CD8-positive, alpha-beta memory T cell (primary cell): Measurements from ENCODE around the gene CCDC7. TPM values are rescaled to one million over a fixed set of nuclear protein-coding genes. Genes with fewer than 3 reads are reported as not detected.
"Not testable (repeated sequence)": the region's sequence is repeated elsewhere in the genome, so short reads cannot be mapped to it uniquely, and the experiment has no call there.

Experiments
- CTCF ChIA-PET: fragments of 350-600 bp; sonication (Branson Sonifier 250); formaldehyde crosslinking; loops from one replicate; lab custom pipeline; 2021; ENCODE audit warnings: antibody characterized with exemption; lab: Charles Lee
- POLR2A ChIA-PET: fragments of 350-600 bp; sonication (Branson Sonifier 250); formaldehyde crosslinking; loops from one replicate; lab custom pipeline; 2021; ENCODE audit warnings: antibody characterized with exemption; lab: Charles Lee
- DNase-seq, 5 donors: peaks; one replicate each; pipeline versions ENCODE4 v3.0.0 to v3.0.0-alpha.2; 2020 to 2022; ENCODE audit warnings: mixed read lengths in 1 of 5
- H3K27ac ChIP-seq: one replicate; pipeline ENCODE4 v1.7.0; 2013; ENCODE audit warnings: low read depth, mild to moderate bottlenecking, low read length, moderate library complexity
- H3K27me3 ChIP-seq: 2 replicates; pipeline ENCODE4 v1.7.0; 2013; ENCODE audit warnings: low read length, mild to moderate bottlenecking; ENCODE audit not compliant: insufficient read depth, poor library complexity, severe bottlenecking
- H3K36me3 ChIP-seq: 2 replicates; pipeline ENCODE4 v1.7.0; 2013; ENCODE audit warnings: mild to moderate bottlenecking, low read length, moderate library complexity; ENCODE audit not compliant: insufficient read depth
- H3K4me1 ChIP-seq: 2 replicates; pipeline ENCODE4 v1.7.0; 2013; ENCODE audit warnings: mild to moderate bottlenecking, low read length, moderate library complexity; ENCODE audit not compliant: insufficient read depth
- H3K4me3 ChIP-seq: 2 replicates; pipeline ENCODE4 v1.7.0; 2013; ENCODE audit warnings: mild to moderate bottlenecking, low read length
- H3K9me3 ChIP-seq: 2 replicates; pipeline ENCODE4 v1.7.0; 2013; ENCODE audit warnings: mild to moderate bottlenecking, low read length
- H3K27ac Mint-ChIP-seq, 8 donors: one replicate each; pipeline ENCODE4 v1.8.0; 2020 to 2021; ENCODE audit warnings: mixed read lengths in 8 of 8, mild to moderate bottlenecking in 6 of 8, inconsistent platforms in 3 of 8, moderate library complexity in 3 of 8
- H3K27me3 Mint-ChIP-seq, 2 donors: one replicate each; pipeline ENCODE4 v1.8.0; 2020 to 2021; ENCODE audit warnings: mixed read lengths in 2 of 2, mild to moderate bottlenecking in 1 of 2, moderate library complexity in 1 of 2
- H3K36me3 Mint-ChIP-seq, 3 donors: one replicate each; pipeline ENCODE4 v1.8.0; 2020 to 2021; ENCODE audit warnings: mixed read lengths in 3 of 3, inconsistent platforms in 1 of 3, mild to moderate bottlenecking in 1 of 3
- H3K4me1 Mint-ChIP-seq, 3 donors: one replicate each; pipeline ENCODE4 v1.8.0; 2020 to 2021; ENCODE audit warnings: mixed read lengths in 3 of 3, inconsistent platforms in 1 of 3, mild to moderate bottlenecking in 1 of 3
- H3K4me3 Mint-ChIP-seq, 7 donors: one replicate each; pipeline ENCODE4 v1.8.0; 2020 to 2021; ENCODE audit warnings: mixed read lengths in 7 of 7, mild to moderate bottlenecking in 6 of 7, moderate library complexity in 4 of 7, inconsistent platforms in 2 of 7
- H3K9me3 Mint-ChIP-seq, 5 donors: one replicate each; pipeline ENCODE4 v1.8.0; 2020 to 2022; ENCODE audit warnings: mixed read lengths in 5 of 5, mild to moderate bottlenecking in 3 of 5, moderate library complexity in 2 of 5, inconsistent platforms in 1 of 5
- polyA plus RNA-seq: library from polyadenylated mRNA; unstranded; fragments of 300-500 nt; fragmentation: Illumina TruSeq; gene quantifications from one replicate; pipeline ENCODE4 v1.2.3, GENCODE V29; 2021
- total RNA-seq, 2 experiments: library from RNA; stranded (reverse); gene quantifications; one replicate each; pipeline ENCODE4 v1.2.3, GENCODE V29; 2021

CCDC7 gene
- total and polyA plus RNA-seq, 3 experiments from 2014 or later = 11.6 to 12.2 (median 12.1) TPM

DNA sequence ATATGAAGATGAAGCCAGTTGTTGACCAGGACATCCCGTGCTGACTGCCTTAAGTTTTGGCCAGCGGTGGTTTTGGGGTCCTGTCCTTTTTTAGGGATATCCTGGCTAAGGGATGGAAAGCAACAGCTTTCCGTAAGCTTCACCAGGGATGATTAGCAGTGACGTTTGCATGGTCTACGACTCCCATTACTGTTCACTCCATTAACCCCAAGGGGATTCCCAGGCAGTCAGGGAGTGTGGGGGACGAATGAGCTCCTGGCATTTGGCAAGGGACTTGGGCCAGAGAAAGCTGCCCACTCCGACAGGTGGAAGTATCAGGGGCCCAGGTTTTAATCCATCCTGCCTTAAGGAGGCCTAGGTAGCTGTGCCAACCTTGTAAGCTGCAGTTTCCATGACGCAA is 445.3 kb downstream of the CCDC7 start:
- ChIA-PET POLR2A (no interaction called here), CTCF (no interaction called here)
- Mint-ChIP-seq H3K27me3 (no peaks in the 10 kb centered on the region), H3K4me1 (peaks cover 13 to 19% (median 17%) of the 10 kb centered on the region in 3 donors), H3K4me3 (no peak overlapping the region), H3K36me3 (peaks cover under 1 to 11% (median 6%) of the 10 kb centered on the region in 3 donors), H3K27ac (no peak overlapping the region), H3K9me3 (no peaks in the 10 kb centered on the region)
- Histone ChIP-seq H3K27ac (no peak overlapping the region), H3K9me3 (no peaks in the 10 kb centered on the region), H3K27me3 (no peaks in the 10 kb centered on the region), H3K4me1 (no peaks in the 10 kb centered on the region), H3K4me3 (no peak overlapping the region), H3K36me3 (no peaks in the 10 kb centered on the region)
- DNase-seq = no peak

DNA sequence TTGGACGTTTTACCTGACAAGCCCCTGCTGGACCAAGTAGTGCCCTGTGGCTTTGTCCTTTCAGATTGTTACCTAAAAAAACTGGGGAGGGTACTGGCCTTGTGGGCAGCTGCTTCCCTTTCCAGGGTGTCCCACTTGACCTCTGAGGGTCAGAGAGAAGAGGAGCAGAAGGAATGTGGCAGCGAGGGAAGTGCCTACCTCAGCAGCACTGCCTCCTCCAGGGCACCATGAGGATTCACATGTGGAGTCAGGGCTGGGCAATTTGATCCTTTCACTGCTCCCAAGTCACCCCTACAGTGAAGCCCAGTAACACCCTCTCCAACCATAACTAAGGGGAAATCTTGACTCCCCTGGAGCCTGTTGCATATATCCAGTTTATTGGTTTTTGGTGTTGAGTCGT is 447.5 kb downstream of the CCDC7 start:
- H3K9me3 ChIP-seq = no peaks in the 10 kb centered on the region
- H3K9me3 Mint-ChIP-seq = no peaks in the 10 kb centered on the region
- H3K4me1 Mint-ChIP-seq = peaks cover 13 to 19% (median 17%) of the 10 kb centered on the region in 3 donors
- H3K27ac Mint-ChIP-seq = no peak overlapping the region
- no peak overlapping the region for H3K27ac ChIP-seq
- no peaks in the 10 kb centered on the region for H3K27me3 ChIP-seq
- H3K36me3 ChIP-seq = peaks cover 4% of the 10 kb centered on the region
- no peak for DNase-seq
- POLR2A ChIA-PET = no interaction called here
- no peaks in the 10 kb centered on the region for H3K27me3 Mint-ChIP-seq
- CTCF ChIA-PET = no interaction called here
- H3K4me1 ChIP-seq = no peaks in the 10 kb centered on the region
- H3K4me3 ChIP-seq = no peak overlapping the region
- no peak overlapping the region for H3K4me3 Mint-ChIP-seq
- H3K36me3 Mint-ChIP-seq = peaks cover 9 to 28% (median 19%) of the 10 kb centered on the region in 3 donors

DNA sequence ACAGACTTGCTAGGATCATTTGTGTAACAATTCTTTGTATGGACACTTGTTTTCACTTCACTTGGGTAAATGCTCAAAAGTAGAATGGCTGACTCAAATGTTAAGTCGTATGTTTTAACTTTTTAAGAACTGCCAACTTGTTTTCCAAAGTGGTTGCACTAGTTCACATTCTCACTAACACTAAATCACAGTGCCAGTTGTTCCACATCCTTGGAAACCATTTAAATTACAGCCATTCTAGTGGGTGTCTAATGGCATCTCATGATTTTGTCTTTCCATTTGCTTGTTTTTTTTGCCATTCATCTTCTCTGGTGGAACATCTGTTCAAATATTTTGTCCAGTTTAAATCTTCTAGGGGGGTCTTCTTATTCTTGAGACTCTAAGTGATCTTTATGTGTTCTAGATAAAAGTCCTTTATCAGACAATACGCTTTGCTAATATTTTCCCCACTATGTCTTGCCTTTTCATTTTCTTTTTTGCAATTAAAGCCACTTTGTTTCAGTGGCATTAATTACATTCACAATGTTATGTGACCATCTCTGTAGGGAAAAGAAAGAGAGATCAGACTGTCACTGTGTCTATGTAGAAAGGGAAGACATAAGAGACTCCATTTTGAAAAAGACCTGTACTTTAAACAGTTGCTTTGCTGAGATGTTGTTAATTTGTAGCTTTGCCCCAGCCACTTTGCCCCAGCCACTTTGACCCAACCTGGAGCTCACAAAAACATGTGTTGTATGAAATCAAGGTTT is 448.1 kb downstream of the CCDC7 start:
- CTCF ChIA-PET = no interaction called here
- DNase-seq = no peak
- Mint-ChIP-seq H3K36me3 (peaks cover 9 to 30% (median 19%) of the 10 kb centered on the region in 3 donors), H3K4me1 (peaks cover 11 to 19% (median 17%) of the 10 kb centered on the region in 3 donors), H3K4me3 (no peak overlapping the region), H3K27me3 (no peaks in the 10 kb centered on the region), H3K27ac (peak overlapping the region in 1 of 8 donors; percentile 17), H3K9me3 (no peaks in the 10 kb centered on the region)
- POLR2A ChIA-PET = no interaction called here
- no peaks in the 10 kb centered on the region for H3K4me1 ChIP-seq
- no peaks in the 10 kb centered on the region for H3K27me3 ChIP-seq
- no peaks in the 10 kb centered on the region for H3K9me3 ChIP-seq
- H3K36me3 ChIP-seq = peaks cover 5% of the 10 kb centered on the region
- H3K27ac ChIP-seq = no peak overlapping the region
- H3K4me3 ChIP-seq = no peak overlapping the region

DNA sequence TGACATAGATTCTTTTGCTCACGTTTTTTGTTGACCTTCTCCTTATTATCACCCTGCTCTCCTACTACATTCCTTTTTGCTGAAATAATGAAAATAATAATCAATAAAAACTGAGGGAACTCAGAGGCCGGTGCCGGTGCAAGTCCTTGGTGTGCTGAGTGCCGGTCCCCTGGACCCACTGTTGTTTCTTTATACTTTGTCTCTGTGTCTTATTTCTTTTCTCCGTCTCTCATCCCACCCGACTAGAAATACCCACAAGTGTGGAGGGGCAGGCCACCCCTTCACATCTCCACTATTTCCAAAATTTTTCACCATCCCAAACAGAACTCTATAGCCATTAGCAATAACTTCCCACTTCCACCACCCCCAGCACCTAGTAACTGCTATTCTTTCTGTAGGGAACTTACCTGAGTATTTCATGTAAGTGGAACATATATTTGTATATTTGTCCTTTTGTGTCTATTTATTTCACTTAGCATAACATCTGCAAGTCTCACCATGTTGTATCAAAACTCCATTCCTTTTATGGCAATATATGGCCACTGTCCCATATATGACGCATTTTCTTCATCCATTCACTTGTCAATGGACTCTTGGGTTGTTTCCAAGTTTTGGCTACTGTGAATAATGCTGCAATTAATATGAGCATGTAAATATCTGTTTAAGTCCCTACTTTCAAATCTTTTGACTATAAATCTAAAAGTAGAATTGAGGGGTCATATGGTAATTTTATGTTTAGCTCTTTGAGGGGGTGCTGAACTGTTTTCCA is 449.4 kb downstream of the CCDC7 start:
- H3K27me3 Mint-ChIP-seq, H3K36me3 ChIP-seq, H3K4me1 Mint-ChIP-seq, H3K9me3 ChIP-seq, H3K4me1 ChIP-seq, H3K27ac ChIP-seq, H3K27me3 ChIP-seq, H3K4me3 Mint-ChIP-seq, CTCF ChIA-PET, POLR2A ChIA-PET, H3K4me3 ChIP-seq, DNase-seq, H3K9me3 Mint-ChIP-seq: not testable (repeated sequence)
- Mint-ChIP-seq H3K36me3 (peaks cover 9 to 38% (median 19%) of the 10 kb centered on the region in 3 donors), H3K27ac (peak overlapping the region in 1 of 8 donors; percentile 80)

DNA sequence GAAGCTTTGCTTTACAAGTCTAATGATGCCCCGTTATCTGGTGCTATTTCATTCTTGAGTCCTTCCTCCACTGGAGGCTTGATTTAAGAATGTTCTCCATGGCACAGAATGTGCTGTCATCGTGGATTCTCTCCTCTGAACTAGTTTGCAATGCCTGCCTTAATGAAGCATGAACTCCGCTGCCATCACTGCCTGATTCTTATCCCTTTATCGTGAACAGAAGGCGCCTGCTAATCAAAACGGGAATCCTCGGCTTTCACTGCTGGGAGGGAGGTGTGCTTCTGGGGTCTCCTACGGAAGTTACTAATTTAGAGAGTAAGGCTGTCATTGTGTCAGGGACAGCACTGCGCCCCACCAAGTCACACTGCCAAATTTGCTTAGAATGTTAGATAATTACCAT is 455.9 kb downstream of the CCDC7 start:
- Histone ChIP-seq H3K36me3 (peaks cover 5% of the 10 kb centered on the region), H3K4me3 (no peak overlapping the region), H3K27me3 (no peaks in the 10 kb centered on the region), H3K4me1 (no peaks in the 10 kb centered on the region), H3K9me3 (no peaks in the 10 kb centered on the region), H3K27ac (no peak overlapping the region)
- DNase-seq = no peak
- Mint-ChIP-seq H3K9me3 (no peaks in the 10 kb centered on the region), H3K4me1 (peaks cover 4 to 9% (median 9%) of the 10 kb centered on the region in 3 donors), H3K27me3 (no peaks in the 10 kb centered on the region), H3K36me3 (peaks cover 7 to 61% (median 30%) of the 10 kb centered on the region in 3 donors), H3K4me3 (no peak overlapping the region), H3K27ac (no peak overlapping the region)
- ChIA-PET CTCF (no interaction called here), POLR2A (no interaction called here)

DNA sequence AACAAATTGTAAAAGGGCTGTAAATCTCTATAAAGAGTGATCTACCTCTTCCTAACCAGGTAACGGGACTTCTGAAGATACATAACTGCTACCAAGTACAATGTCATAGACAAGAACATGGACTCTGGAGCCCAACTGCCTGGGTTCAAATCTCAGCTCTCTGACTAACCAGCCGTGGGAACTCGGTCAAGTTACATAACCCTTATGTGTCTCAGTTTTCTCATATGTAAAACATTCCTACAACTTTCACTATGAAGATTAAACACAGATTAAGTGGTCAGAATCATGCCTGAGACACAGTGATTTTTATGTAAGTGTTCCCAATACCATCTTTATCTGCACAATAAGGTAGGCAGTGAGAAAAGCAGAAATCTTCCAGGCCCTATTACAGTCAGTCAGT is 459.5 kb downstream of the CCDC7 start:
- H3K9me3 ChIP-seq = no peaks in the 10 kb centered on the region
- peak overlapping the region in 4 of 8 donors; percentile 7 to 48 (median 36) for H3K27ac Mint-ChIP-seq
- no peak overlapping the region for H3K4me3 Mint-ChIP-seq
- H3K36me3 Mint-ChIP-seq = peaks cover 7 to 68% (median 37%) of the 10 kb centered on the region in 3 donors
- H3K4me1 Mint-ChIP-seq = peaks cover 9 to 13% (median 11%) of the 10 kb centered on the region in 3 donors
- ChIA-PET POLR2A (no interaction called here), CTCF (no interaction called here)
- H3K4me3 ChIP-seq = no peak overlapping the region
- no peak for DNase-seq
- no peaks in the 10 kb centered on the region for H3K27me3 ChIP-seq
- H3K36me3 ChIP-seq = peaks cover 5% of the 10 kb centered on the region
- no peaks in the 10 kb centered on the region for H3K4me1 ChIP-seq
- H3K27me3 Mint-ChIP-seq = no peaks in the 10 kb centered on the region
- no peaks in the 10 kb centered on the region for H3K9me3 Mint-ChIP-seq
- H3K27ac ChIP-seq = no peak overlapping the region

DNA sequence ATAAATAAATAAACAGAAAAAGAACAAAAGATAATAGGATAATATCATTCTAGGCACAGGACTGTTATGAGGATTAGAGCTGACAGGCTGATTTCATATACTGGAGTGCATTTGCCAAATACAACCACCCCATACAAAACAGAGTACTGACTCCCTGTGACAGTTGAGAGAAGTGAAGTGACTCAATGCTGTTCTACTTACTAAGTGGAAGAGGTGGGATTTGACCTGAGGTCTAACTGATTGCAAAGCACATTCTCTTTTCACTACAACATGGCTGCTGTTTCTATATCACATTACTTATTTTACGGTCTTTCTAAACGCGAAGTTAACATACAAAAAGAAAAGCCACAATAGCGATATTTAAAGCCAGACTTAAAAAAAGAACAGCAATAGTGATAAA is 460.7 kb downstream of the CCDC7 start:
- POLR2A ChIA-PET = no interaction called here
- CTCF ChIA-PET = no interaction called here
- H3K4me3 Mint-ChIP-seq = peak overlapping the region in 2 of 7 donors; percentile 15 to 67
- peak overlapping the region in 3 of 8 donors; percentile 46 to 64 (median 57) for H3K27ac Mint-ChIP-seq
- peaks cover 9% of the 10 kb centered on the region for H3K36me3 ChIP-seq
- peaks cover 9 to 16% (median 11%) of the 10 kb centered on the region in 3 donors for H3K4me1 Mint-ChIP-seq
- no peak overlapping the region for H3K4me3 ChIP-seq
- no peak for DNase-seq
- H3K36me3 Mint-ChIP-seq = peaks cover 10 to 74% (median 41%) of the 10 kb centered on the region in 3 donors
- H3K9me3 ChIP-seq = no peaks in the 10 kb centered on the region
- H3K27me3 ChIP-seq = no peaks in the 10 kb centered on the region
- H3K4me1 ChIP-seq = no peaks in the 10 kb centered on the region
- H3K27me3 Mint-ChIP-seq = no peaks in the 10 kb centered on the region
- H3K9me3 Mint-ChIP-seq = no peaks in the 10 kb centered on the region
- H3K27ac ChIP-seq = no peak overlapping the region

DNA sequence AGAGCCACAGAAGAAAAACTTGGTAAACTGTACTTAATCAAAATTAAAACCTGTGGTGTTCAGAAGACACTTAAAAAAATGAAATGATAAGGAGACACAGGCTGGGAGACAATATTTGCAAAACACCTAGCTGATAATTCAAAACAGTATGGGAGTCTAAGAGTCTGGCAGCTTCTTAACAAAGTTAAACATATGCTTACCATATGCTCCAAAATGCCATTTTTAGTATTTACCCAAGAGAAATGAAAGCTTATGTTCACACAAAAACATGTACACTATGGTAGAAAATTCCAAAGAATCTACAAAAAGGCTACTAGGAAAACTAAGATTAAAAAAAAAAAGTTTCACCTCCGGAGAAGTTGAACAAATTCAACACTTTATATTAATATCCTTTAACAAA is 463.5 kb downstream of the CCDC7 start:
- Mint-ChIP-seq H3K9me3 (no peaks in the 10 kb centered on the region), H3K4me3 (no peak overlapping the region), H3K27me3 (no peaks in the 10 kb centered on the region), H3K4me1 (peaks cover 20 to 21% (median 21%) of the 10 kb centered on the region in 3 donors), H3K36me3 (peaks cover 27 to 78% (median 45%) of the 10 kb centered on the region in 3 donors), H3K27ac (no peak overlapping the region)
- DNase-seq = no peak
- Histone ChIP-seq H3K4me1 (no peaks in the 10 kb centered on the region), H3K27ac (no peak overlapping the region), H3K9me3 (no peaks in the 10 kb centered on the region), H3K4me3 (no peak overlapping the region), H3K27me3 (no peaks in the 10 kb centered on the region), H3K36me3 (peaks cover 11% of the 10 kb centered on the region)
- ChIA-PET CTCF (no interaction called here), POLR2A (no interaction called here)
